HepG2 (cell line): ENCODE measurements around the gene SOCS7. TPM values are rescaled to one million over a fixed set of nuclear protein-coding genes. Genes with fewer than 3 reads are reported as not detected.

Source experiments
- ATF5 ChIP-seq: sonication (generic); formaldehyde crosslinking; IDR thresholded peaks from 2 replicates; pipeline ENCODE4 v1.4.0; 2020; ENCODE audit warnings: mild to moderate bottlenecking, low read depth, missing genetic modification reagents
- GFI1 ChIP-seq: sonication (generic); formaldehyde crosslinking; IDR thresholded peaks from 2 replicates; pipeline ENCODE4 v1.5.0; 2020; ENCODE audit warnings: missing genetic modification reagents, mild to moderate bottlenecking, borderline replicate concordance
- PITX1 ChIP-seq: sonication (generic); formaldehyde crosslinking; IDR thresholded peaks from 2 replicates; pipeline ENCODE4 v1.5.1; 2020; ENCODE audit warnings: mild to moderate bottlenecking, missing genetic modification reagents
- RELA ChIP-seq: sonication (generic); formaldehyde crosslinking; IDR thresholded peaks from 2 replicates; pipeline ENCODE4 v1.4.0; 2020; ENCODE audit warnings: missing genetic modification reagents
- SATB2 ChIP-seq: sonication (generic); formaldehyde crosslinking; IDR thresholded peaks from 2 replicates; pipeline ENCODE4 v1.5.0; 2020; ENCODE audit warnings: missing genetic modification reagents
- SNAPC2 ChIP-seq: sonication (generic); formaldehyde crosslinking; IDR thresholded peaks from 2 replicates; pipeline ENCODE4 v1.8.1; 2022; ENCODE audit warnings: mild to moderate bottlenecking, missing genetic modification reagents
- ZNF646 ChIP-seq: sonication (generic); formaldehyde crosslinking; IDR thresholded peaks from 2 replicates; pipeline ENCODE4 v1.9.0; 2021; ENCODE audit warnings: mild to moderate bottlenecking, missing genetic modification reagents
- ZNF775 ChIP-seq: sonication (generic); formaldehyde crosslinking; IDR thresholded peaks from 2 replicates; pipeline ENCODE4 v1.4.0; 2020; ENCODE audit warnings: missing genetic modification reagents, mild to moderate bottlenecking, moderate library complexity, borderline replicate concordance
- ZSCAN31 ChIP-seq: sonication (generic); formaldehyde crosslinking; IDR thresholded peaks from 2 replicates; pipeline ENCODE4 v1.5.0; 2020; ENCODE audit warnings: low read depth, mild to moderate bottlenecking, missing genetic modification reagents
- polyA plus RNA-seq, 8 experiments: library from polyadenylated mRNA; depleted of rRNA in 3 of 8; stranded (reverse) in 7 of 8; unstranded in 1 of 8; fragments of >200 nt; fragmentation: Illumina TruSeq in 4 of 8; extraction: Trizol in 4 of 8; gene quantifications; 2 replicates each; pipeline versions ENCODE4 v1.2.1 to v1.2.3, GENCODE V29; 2011 to 2016; ENCODE audit warnings: low read depth in 4 of 8, missing spikeins in 1 of 8, mixed read lengths in 1 of 8; ENCODE audit not compliant: insufficient read depth in 1 of 8
- total RNA-seq, 5 experiments: library from RNA; depleted of rRNA; stranded (reverse); fragments of >200 nt; fragmentation: Illumina TruSeq; extraction: Trizol; gene quantifications; 2 replicates each; pipeline ENCODE4 v1.2.3, GENCODE V29; 2016; ENCODE audit warnings: low read depth in 1 of 5
- TF ChIP-seq, protein P1 (sequence below): sonication (generic); formaldehyde crosslinking; IDR thresholded peaks from 2 replicates; pipeline ENCODE4 v1.5.1; 2020; ENCODE audit warnings: missing genetic modification reagents, mild to moderate bottlenecking, borderline replicate concordance
- TF ChIP-seq, protein P2 (sequence below), 2 experiments: sonication (generic) in 1 of 2; formaldehyde crosslinking in 1 of 2; IDR thresholded peaks; 2 replicates each; pipeline versions ENCODE4 v1.6.1 to v1.9.0; 2014 to 2022; ENCODE audit warnings: antibody characterized with exemption in 1 of 2, borderline replicate concordance in 1 of 2, inconsistent platforms in 1 of 2, low read depth in 1 of 2, missing genetic modification reagents in 1 of 2
- TF ChIP-seq, protein P3 (sequence below): IDR thresholded peaks from 2 replicates; pipeline ENCODE4 v1.6.1; 2018; ENCODE audit warnings: missing genetic modification reagents

Gene SOCS7
- total and polyA plus RNA-seq, 2 of the 13 experiments (the other 11 are each of a cell fraction or from before 2014, with no cell fraction given) = 19.2 to 24.2 TPM

- TF ChIP-seq SNAPC2 (no peak), ATF5 (CRISPR knock-in tag) (peak; percentile 89), ZSCAN31 (CRISPR knock-in tag) (peak; percentile 91), GFI1 (CRISPR knock-in tag) (no peak), ZNF646 (CRISPR knock-in tag) (no peak), SATB2 (CRISPR knock-in tag) (no peak), RELA (no peak), PITX1 (CRISPR knock-in tag) (peak; percentile 96), ZNF775 (CRISPR knock-in tag) (no peak)
- TF ChIP-seq, protein P1, sequence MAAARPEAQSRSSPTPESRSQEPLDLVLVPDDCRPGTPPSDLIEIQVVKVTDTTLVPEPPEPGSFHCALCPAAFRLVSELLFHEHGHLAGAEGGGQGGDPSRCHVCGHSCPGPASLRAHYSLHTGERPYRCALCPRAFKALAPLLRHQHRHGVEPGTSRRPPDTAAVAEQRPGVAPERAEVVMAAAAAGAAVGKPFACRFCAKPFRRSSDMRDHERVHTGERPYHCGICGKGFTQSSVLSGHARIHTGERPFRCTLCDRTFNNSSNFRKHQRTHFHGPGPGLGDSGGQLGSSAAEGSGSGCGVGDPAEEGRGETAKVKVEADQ (CRISPR knock-in tag) = peak; percentile 58; the same call in 1 of the 2 replicates
- TF ChIP-seq, protein P2, sequence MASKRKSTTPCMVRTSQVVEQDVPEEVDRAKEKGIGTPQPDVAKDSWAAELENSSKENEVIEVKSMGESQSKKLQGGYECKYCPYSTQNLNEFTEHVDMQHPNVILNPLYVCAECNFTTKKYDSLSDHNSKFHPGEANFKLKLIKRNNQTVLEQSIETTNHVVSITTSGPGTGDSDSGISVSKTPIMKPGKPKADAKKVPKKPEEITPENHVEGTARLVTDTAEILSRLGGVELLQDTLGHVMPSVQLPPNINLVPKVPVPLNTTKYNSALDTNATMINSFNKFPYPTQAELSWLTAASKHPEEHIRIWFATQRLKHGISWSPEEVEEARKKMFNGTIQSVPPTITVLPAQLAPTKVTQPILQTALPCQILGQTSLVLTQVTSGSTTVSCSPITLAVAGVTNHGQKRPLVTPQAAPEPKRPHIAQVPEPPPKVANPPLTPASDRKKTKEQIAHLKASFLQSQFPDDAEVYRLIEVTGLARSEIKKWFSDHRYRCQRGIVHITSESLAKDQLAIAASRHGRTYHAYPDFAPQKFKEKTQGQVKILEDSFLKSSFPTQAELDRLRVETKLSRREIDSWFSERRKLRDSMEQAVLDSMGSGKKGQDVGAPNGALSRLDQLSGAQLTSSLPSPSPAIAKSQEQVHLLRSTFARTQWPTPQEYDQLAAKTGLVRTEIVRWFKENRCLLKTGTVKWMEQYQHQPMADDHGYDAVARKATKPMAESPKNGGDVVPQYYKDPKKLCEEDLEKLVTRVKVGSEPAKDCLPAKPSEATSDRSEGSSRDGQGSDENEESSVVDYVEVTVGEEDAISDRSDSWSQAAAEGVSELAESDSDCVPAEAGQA (IDR thresholded peaks at IDR 0.05; ENCODE audit: low read depth) = peak; percentile 78; the same call in 1 of the 2 replicates
- TF ChIP-seq, protein P2 (CRISPR knock-in tag; IDR thresholded peaks at IDR 0.05; ENCODE audit: borderline replicate concordance) = peak; percentile 85
- TF ChIP-seq, protein P3, sequence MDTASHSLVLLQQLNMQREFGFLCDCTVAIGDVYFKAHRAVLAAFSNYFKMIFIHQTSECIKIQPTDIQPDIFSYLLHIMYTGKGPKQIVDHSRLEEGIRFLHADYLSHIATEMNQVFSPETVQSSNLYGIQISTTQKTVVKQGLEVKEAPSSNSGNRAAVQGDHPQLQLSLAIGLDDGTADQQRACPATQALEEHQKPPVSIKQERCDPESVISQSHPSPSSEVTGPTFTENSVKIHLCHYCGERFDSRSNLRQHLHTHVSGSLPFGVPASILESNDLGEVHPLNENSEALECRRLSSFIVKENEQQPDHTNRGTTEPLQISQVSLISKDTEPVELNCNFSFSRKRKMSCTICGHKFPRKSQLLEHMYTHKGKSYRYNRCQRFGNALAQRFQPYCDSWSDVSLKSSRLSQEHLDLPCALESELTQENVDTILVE = peak; percentile 92
These were observed at the start of gene SOCS7 (continued) for GRCh38 chr17:38351412-38352222.
